HepG2 (cell line): Measurements from ENCODE around the gene COG8. TPM values are rescaled to one million over a fixed set of nuclear protein-coding genes. Genes with fewer than 3 reads are reported as not detected.

Source experiments
- ARHGAP35 ChIP-seq: sonication (generic); formaldehyde crosslinking; IDR thresholded peaks from 2 replicates; pipeline ENCODE4 v1.9.0; 2022; ENCODE audit warnings: mild to moderate bottlenecking, inconsistent platforms, moderate library complexity, missing genetic modification reagents, borderline replicate concordance
- CCAR2 ChIP-seq: fragments of 200-400 bp; formaldehyde crosslinking; optimal IDR thresholded peaks from 2 replicates; pipeline ENCODE3; 2018; ENCODE audit warnings: low read depth, mild to moderate bottlenecking, low read length, moderate library complexity
- DR1 ChIP-seq: sonication (generic); formaldehyde crosslinking; IDR thresholded peaks from 2 replicates; pipeline ENCODE4 v1.8.0; 2021; ENCODE audit warnings: mild to moderate bottlenecking, missing genetic modification reagents, inconsistent platforms
- EHMT2 ChIP-seq: fragments of 200-600 bp; sonication (generic); IDR thresholded peaks from 2 replicates; pipeline ENCODE4 v1.7.0; 2017; ENCODE audit warnings: antibody characterized with exemption, low read depth, low read length, borderline replicate concordance
- HMGA1 ChIP-seq: sonication (generic); formaldehyde crosslinking; conservative IDR thresholded peaks from 2 replicates; pipeline ENCODE4 v1.4.0; 2020; ENCODE audit warnings: missing genetic modification reagents
- MAFG ChIP-seq: sonication (generic); formaldehyde crosslinking; IDR thresholded peaks from 2 replicates; pipeline ENCODE4 v1.5.1; 2020; ENCODE audit warnings: mild to moderate bottlenecking, missing genetic modification reagents
- MEIS1 ChIP-seq: sonication (generic); formaldehyde crosslinking; IDR thresholded peaks from 2 replicates; pipeline ENCODE4 v1.9.0; 2021; ENCODE audit warnings: mild to moderate bottlenecking, missing genetic modification reagents, moderate library complexity, borderline replicate concordance
- SOX5 ChIP-seq: IDR thresholded peaks from 2 replicates; pipeline ENCODE4 v1.6.1; 2016; ENCODE audit warnings: borderline replicate concordance
- ZKSCAN1 ChIP-seq: fragments of 150-350 bp; IDR thresholded peaks from 2 replicates; pipeline ENCODE4 v1.6.1; 2014; ENCODE audit warnings: low read length
- ZNF136 ChIP-seq: sonication (generic); formaldehyde crosslinking; IDR thresholded peaks from 2 replicates; pipeline ENCODE4 v1.8.1; 2022; ENCODE audit warnings: low read depth, mild to moderate bottlenecking, moderate library complexity, missing genetic modification reagents
- ZNF251 ChIP-seq: sonication (generic); formaldehyde crosslinking; IDR thresholded peaks from 2 replicates; pipeline ENCODE4 v1.9.0; 2021; ENCODE audit warnings: mild to moderate bottlenecking, missing genetic modification reagents
- ZNF44 ChIP-seq: sonication (generic); formaldehyde crosslinking; IDR thresholded peaks from 2 replicates; pipeline ENCODE4 v1.5.1; 2020; ENCODE audit warnings: mild to moderate bottlenecking, missing genetic modification reagents
- ZNF614 ChIP-seq: IDR thresholded peaks from 2 replicates; pipeline ENCODE4 v1.6.1; 2018; ENCODE audit warnings: missing biosample characterization, missing genetic modification reagents, inconsistent platforms, borderline replicate concordance
- ZNF761 ChIP-seq: sonication (generic); formaldehyde crosslinking; conservative IDR thresholded peaks from 2 replicates; pipeline ENCODE4 v1.4.0; 2020; ENCODE audit warnings: mild to moderate bottlenecking, missing genetic modification reagents
- polyA plus RNA-seq, 8 experiments: library from polyadenylated mRNA; depleted of rRNA in 3 of 8; stranded (reverse) in 7 of 8; unstranded in 1 of 8; fragments of >200 nt; fragmentation: Illumina TruSeq in 4 of 8; extraction: Trizol in 4 of 8; gene quantifications; 2 replicates each; pipeline versions ENCODE4 v1.2.1 to v1.2.3, GENCODE V29; 2011 to 2016; ENCODE audit warnings: low read depth in 4 of 8, missing spikeins in 1 of 8, mixed read lengths in 1 of 8; ENCODE audit not compliant: insufficient read depth in 1 of 8
- total RNA-seq, 5 experiments: library from RNA; depleted of rRNA; stranded (reverse); fragments of >200 nt; fragmentation: Illumina TruSeq; extraction: Trizol; gene quantifications; 2 replicates each; pipeline ENCODE4 v1.2.3, GENCODE V29; 2016; ENCODE audit warnings: low read depth in 1 of 5
- TF ChIP-seq, protein P1 (sequence below): sonication (generic); formaldehyde crosslinking; IDR thresholded peaks from 2 replicates; pipeline ENCODE4 v1.4.0; 2020; ENCODE audit warnings: missing genetic modification reagents; ENCODE audit errors: not compliant biosample characterization
- TF ChIP-seq, protein P2 (sequence below): sonication (generic); formaldehyde crosslinking; IDR thresholded peaks from 2 replicates; pipeline ENCODE4 v1.9.0; 2021; ENCODE audit warnings: missing genetic modification reagents, borderline replicate concordance
- TF ChIP-seq, protein P3 (sequence below): sonication (generic); formaldehyde crosslinking; IDR thresholded peaks from 2 replicates; pipeline ENCODE4 v1.5.0; 2020; ENCODE audit warnings: mild to moderate bottlenecking, missing genetic modification reagents, borderline replicate concordance
- TF ChIP-seq, protein P4 (sequence below): IDR thresholded peaks from 2 replicates; pipeline ENCODE4 v1.6.1; 2016; ENCODE audit warnings: missing compliant biosample characterization, missing genetic modification reagents, borderline replicate concordance

The COG8 gene
- total and polyA plus RNA-seq, 2 of the 13 experiments (the other 11 are each of a cell fraction or from before 2014, with no cell fraction given): 45.5 to 52.1 TPM

DNA sequence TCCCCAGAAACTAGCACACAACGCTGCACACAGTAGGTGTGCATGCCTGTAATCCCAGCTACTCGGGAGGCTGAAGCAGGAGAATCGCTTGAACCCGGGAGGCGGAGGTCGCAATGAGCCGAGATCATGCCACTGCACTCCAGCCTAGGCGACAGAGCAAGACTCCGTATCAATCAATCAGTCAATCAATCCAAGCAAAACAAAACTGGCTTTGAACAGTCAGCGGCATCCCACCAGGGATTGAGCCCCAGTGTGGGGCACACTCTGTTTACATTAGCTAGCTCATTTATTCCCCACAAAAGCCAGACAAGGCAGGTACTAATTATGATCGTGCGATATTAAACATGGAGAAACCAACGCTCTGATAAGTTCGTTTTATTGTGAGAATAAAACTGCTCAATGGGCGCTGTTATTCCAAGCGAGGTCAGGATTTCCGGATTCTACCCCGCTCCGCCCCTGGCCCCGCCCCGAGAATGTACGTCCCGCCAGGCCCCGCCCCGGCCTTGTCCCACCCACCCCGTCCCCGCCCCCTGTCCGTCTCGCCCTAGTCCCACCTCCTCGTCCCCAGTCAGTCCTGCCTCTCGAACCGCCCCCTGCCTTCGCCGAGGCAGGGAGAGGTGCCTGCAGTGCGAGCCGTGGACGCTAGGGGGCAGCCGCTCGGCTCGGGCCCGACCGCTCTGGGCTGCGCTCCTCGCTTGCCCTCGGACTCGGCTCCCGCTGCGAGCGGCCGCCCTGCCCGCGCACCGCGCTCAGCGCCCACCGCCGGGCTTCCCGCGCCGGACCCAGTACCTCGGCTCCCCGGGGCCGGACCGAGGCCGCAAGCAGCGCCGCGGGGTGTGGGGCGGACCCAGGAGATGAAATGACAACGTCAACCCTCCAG, 28.5 kb downstream of the COG8 start, which contains the start of gene VPS4A (continued):
- TF ChIP-seq ZNF251 (no peak), DR1 (no peak; the same call in 1 of the 2 replicates), ZKSCAN1 (peak; percentile 93), ZNF44 (CRISPR knock-in tag) (no peak), MEIS1 (CRISPR knock-in tag) (no peak), EHMT2 (no peak), SOX5 (0 out of 2 replicates have a peak, but pooled peaks have one; percentile 7), ZNF761 (CRISPR knock-in tag) (no peak), CCAR2 (no peak), HMGA1 (no peak), ARHGAP35 (CRISPR knock-in tag) (no peak), MAFG (CRISPR knock-in tag) (no peak), ZNF136 (CRISPR knock-in tag) (no peak), ZNF614 (CRISPR knock-in tag) (peak; percentile 72; the same call in 1 of the 2 replicates)
- TF ChIP-seq, protein P1, sequence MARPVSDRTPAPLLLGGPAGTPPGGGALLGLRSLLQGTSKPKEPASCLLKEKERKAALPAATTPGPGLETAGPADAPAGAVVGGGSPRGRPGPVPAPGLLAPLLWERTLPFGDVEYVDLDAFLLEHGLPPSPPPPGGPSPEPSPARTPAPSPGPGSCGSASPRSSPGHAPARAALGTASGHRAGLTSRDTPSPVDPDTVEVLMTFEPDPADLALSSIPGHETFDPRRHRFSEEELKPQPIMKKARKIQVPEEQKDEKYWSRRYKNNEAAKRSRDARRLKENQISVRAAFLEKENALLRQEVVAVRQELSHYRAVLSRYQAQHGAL: no peak
- TF ChIP-seq, protein P2, sequence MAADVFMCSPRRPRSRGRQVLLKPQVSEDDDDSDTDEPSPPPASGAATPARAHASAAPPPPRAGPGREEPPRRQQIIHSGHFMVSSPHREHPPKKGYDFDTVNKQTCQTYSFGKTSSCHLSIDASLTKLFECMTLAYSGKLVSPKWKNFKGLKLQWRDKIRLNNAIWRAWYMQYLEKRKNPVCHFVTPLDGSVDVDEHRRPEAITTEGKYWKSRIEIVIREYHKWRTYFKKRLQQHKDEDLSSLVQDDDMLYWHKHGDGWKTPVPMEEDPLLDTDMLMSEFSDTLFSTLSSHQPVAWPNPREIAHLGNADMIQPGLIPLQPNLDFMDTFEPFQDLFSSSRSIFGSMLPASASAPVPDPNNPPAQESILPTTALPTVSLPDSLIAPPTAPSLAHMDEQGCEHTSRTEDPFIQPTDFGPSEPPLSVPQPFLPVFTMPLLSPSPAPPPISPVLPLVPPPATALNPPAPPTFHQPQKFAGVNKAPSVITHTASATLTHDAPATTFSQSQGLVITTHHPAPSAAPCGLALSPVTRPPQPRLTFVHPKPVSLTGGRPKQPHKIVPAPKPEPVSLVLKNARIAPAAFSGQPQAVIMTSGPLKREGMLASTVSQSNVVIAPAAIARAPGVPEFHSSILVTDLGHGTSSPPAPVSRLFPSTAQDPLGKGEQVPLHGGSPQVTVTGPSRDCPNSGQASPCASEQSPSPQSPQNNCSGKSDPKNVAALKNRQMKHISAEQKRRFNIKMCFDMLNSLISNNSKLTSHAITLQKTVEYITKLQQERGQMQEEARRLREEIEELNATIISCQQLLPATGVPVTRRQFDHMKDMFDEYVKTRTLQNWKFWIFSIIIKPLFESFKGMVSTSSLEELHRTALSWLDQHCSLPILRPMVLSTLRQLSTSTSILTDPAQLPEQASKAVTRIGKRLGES (CRISPR knock-in tag): no peak
- TF ChIP-seq, protein P3, sequence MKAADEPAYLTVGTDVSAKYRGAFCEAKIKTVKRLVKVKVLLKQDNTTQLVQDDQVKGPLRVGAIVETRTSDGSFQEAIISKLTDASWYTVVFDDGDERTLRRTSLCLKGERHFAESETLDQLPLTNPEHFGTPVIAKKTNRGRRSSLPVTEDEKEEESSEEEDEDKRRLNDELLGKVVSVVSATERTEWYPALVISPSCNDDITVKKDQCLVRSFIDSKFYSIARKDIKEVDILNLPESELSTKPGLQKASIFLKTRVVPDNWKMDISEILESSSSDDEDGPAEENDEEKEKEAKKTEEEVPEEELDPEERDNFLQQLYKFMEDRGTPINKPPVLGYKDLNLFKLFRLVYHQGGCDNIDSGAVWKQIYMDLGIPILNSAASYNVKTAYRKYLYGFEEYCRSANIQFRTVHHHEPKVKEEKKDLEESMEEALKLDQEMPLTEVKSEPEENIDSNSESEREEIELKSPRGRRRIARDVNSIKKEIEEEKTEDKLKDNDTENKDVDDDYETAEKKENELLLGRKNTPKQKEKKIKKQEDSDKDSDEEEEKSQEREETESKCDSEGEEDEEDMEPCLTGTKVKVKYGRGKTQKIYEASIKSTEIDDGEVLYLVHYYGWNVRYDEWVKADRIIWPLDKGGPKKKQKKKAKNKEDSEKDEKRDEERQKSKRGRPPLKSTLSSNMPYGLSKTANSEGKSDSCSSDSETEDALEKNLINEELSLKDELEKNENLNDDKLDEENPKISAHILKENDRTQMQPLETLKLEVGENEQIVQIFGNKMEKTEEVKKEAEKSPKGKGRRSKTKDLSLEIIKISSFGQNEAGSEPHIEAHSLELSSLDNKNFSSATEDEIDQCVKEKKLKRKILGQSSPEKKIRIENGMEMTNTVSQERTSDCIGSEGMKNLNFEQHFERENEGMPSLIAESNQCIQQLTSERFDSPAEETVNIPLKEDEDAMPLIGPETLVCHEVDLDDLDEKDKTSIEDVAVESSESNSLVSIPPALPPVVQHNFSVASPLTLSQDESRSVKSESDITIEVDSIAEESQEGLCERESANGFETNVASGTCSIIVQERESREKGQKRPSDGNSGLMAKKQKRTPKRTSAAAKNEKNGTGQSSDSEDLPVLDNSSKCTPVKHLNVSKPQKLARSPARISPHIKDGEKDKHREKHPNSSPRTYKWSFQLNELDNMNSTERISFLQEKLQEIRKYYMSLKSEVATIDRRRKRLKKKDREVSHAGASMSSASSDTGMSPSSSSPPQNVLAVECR: peak; percentile 80; the same call in 1 of the 2 replicates
- TF ChIP-seq, protein P4, sequence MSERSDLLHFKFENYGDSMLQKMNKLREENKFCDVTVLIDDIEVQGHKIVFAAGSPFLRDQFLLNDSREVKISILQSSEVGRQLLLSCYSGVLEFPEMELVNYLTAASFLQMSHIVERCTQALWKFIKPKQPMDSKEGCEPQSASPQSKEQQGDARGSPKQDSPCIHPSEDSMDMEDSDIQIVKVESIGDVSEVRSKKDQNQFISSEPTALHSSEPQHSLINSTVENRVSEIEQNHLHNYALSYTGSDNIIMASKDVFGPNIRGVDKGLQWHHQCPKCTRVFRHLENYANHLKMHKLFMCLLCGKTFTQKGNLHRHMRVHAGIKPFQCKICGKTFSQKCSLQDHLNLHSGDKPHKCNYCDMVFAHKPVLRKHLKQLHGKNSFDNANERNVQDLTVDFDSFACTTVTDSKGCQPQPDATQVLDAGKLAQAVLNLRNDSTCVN: no peak; the same call in 1 of the 2 replicates
